HG02885 (cell line): ENCODE data around the gene ALDH1A3.
A peak's percentile ranks its signal among the peaks of the same experiment; 100 is the strongest.

Experiments used
- ATAC-seq: cut with Tn5 transposase; IDR thresholded peaks from one replicate; pipeline ENCODE4 v1.9.1; 2021; ENCODE audit warnings: mild to moderate bottlenecking; ENCODE audit not compliant: unreplicated experiment, poor library complexity

Gene ALDH1A3

GRCh38 chr15:100923076-100923475, 43.4 kb downstream of the ALDH1A3 start:
- no peak for ATAC-seq

- no peak for ATAC-seq
Observed at GRCh38 chr15:100923902-100924301, 44.3 kb downstream of the ALDH1A3 start.

GRCh38 chr15:100924436-100924835, 44.8 kb downstream of the ALDH1A3 start:
- ATAC-seq = no peak

- ATAC-seq = no peak
Observed at GRCh38 chr15:100925480-100925879, 45.8 kb downstream of the ALDH1A3 start.

- no peak for ATAC-seq
Observed at GRCh38 chr15:100926258-100926657, 46.6 kb downstream of the ALDH1A3 start.

GRCh38 chr15:100926971-100927756, 47.5 kb downstream of the ALDH1A3 start:
- no peak for ATAC-seq

- ATAC-seq = no peak
Observed at GRCh38 chr15:100928632-100929280, 49.1 kb downstream of the ALDH1A3 start.

- peak; percentile 30 for ATAC-seq
Observed at GRCh38 chr15:100929641-100930042, 50.0 kb downstream of the ALDH1A3 start.

GRCh38 chr15:100930306-100930848, 50.7 kb downstream of the ALDH1A3 start:
- no peak for ATAC-seq

- peak; percentile 68 for ATAC-seq
Observed at GRCh38 chr15:100931143-100931890, 51.7 kb downstream of the ALDH1A3 start.

GRCh38 chr15:100932676-100933348, 53.2 kb downstream of the ALDH1A3 start:
- ATAC-seq = no peak

- ATAC-seq = no peak
Observed at GRCh38 chr15:100934166-100934565, 54.5 kb downstream of the ALDH1A3 start.

- ATAC-seq = no peak
Observed at GRCh38 chr15:100934726-100935125, 55.1 kb downstream of the ALDH1A3 start.

GRCh38 chr15:100937171-100937570, 57.5 kb downstream of the ALDH1A3 start:
- ATAC-seq = no peak

- ATAC-seq = no peak
Observed at GRCh38 chr15:100939791-100940190, 60.2 kb downstream of the ALDH1A3 start.

- ATAC-seq = peak; percentile 84
Observed at GRCh38 chr15:100940767-100941379, 61.2 kb downstream of the ALDH1A3 start.

- ATAC-seq = peak; percentile 65
Observed at GRCh38 chr15:100941536-100941935, 61.9 kb downstream of the ALDH1A3 start.

- no peak for ATAC-seq
Observed at GRCh38 chr15:100942656-100943425, 63.2 kb downstream of the ALDH1A3 start.

GRCh38 chr15:100944244-100944895, 64.7 kb downstream of the ALDH1A3 start:
- ATAC-seq = peak; percentile 42
